AG09309 (cell line): Measurements from ENCODE around the gene MYNN.

ENCODE experiments used
- DNase-seq: peaks from one replicate; pipeline ENCODE4 v3.0.0-alpha.2; 2010; ENCODE audit warnings: low read depth
- H3K4me3 ChIP-seq: 2 replicates; pipeline ENCODE4 v1.5.1; 2011; ENCODE audit warnings: mild to moderate bottlenecking, low read depth, low read length, moderate library complexity; ENCODE audit not compliant: control insufficient read depth
- TF ChIP-seq, protein P1 (sequence below): IDR thresholded peaks from 2 replicates; pipeline ENCODE4 v1.5.1; 2011; ENCODE audit warnings: mild to moderate bottlenecking, low read depth, low read length, inconsistent platforms; ENCODE audit not compliant: insufficient read depth, control insufficient read depth; ENCODE audit errors: missing control alignments

The MYNN gene

DNA sequence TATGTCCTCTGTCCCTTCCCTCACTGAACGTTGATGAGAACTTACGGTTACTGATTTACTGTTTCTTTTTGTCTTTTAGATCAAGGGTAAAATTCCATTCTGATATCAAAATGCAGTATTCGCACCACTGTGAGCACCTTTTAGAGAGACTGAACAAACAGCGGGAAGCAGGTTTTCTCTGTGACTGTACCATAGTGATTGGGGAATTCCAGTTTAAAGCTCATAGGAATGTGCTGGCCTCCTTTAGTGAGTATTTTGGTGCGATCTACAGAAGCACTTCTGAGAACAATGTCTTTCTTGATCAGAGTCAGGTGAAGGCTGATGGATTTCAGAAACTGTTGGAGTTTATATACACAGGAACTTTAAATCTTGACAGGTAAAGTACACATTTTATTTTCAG, 990 bp downstream of the MYNN start:
- H3K4me3 ChIP-seq: peak overlapping the region; percentile 100
- TF ChIP-seq, protein P1, sequence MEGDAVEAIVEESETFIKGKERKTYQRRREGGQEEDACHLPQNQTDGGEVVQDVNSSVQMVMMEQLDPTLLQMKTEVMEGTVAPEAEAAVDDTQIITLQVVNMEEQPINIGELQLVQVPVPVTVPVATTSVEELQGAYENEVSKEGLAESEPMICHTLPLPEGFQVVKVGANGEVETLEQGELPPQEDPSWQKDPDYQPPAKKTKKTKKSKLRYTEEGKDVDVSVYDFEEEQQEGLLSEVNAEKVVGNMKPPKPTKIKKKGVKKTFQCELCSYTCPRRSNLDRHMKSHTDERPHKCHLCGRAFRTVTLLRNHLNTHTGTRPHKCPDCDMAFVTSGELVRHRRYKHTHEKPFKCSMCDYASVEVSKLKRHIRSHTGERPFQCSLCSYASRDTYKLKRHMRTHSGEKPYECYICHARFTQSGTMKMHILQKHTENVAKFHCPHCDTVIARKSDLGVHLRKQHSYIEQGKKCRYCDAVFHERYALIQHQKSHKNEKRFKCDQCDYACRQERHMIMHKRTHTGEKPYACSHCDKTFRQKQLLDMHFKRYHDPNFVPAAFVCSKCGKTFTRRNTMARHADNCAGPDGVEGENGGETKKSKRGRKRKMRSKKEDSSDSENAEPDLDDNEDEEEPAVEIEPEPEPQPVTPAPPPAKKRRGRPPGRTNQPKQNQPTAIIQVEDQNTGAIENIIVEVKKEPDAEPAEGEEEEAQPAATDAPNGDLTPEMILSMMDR: no peak
- no peak for DNase-seq

GRCh38 chr3:169777822-169778221, 4.6 kb downstream of the MYNN start:
- DNase-seq: no peak
- H3K4me3 ChIP-seq: no peak overlapping the region
- TF ChIP-seq, protein P1: no peak

DNA sequence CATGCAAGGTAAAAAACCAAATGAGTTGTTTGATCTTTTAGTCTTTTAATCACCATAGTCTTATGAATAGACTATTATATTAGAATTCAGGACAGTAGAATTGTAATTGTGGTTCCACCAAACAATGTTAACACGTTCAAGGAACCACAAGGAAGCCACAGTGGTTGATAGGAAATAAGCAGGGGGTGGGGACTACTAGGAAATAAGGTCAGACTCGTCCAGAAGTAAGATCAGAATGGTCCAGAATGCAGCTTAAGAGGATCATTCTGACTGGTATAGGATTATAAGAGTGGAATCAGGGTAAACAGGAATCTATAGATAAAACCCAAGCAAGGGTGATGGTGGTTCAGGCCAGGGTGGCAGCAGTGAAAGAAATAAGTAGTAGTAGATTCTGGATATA, 7.5 kb downstream of the MYNN start:
- no peak overlapping the region for H3K4me3 ChIP-seq
- TF ChIP-seq, protein P1: no peak
- DNase-seq: no peak

GRCh38 chr3:169781209-169781855, 8.1 kb downstream of the MYNN start:
- TF ChIP-seq, protein P1: no peak
- H3K4me3 ChIP-seq: no peak overlapping the region
- DNase-seq: no peak

GRCh38 chr3:169787120-169787519, 13.9 kb downstream of the MYNN start:
- no peak overlapping the region for H3K4me3 ChIP-seq
- no peak for DNase-seq
- TF ChIP-seq, protein P1: no peak

- TF ChIP-seq, protein P1: no peak
- no peak for DNase-seq
- no peak overlapping the region for H3K4me3 ChIP-seq
Observed at GRCh38 chr3:169787791-169788190, 14.6 kb downstream of the MYNN start.
